Activated naive CD8-positive, alpha-beta T cell (primary cell): ENCODE measurements around the gene GPATCH1.

ENCODE experiments used
- H3K27ac Mint-ChIP-seq: one replicate; pipeline ENCODE4 v1.8.0; 2021; ENCODE audit warnings: mixed read lengths
- H3K27me3 Mint-ChIP-seq: one replicate; pipeline ENCODE4 v1.8.0; 2021; ENCODE audit warnings: mixed read lengths
- H3K36me3 Mint-ChIP-seq: one replicate; pipeline ENCODE4 v1.8.0; 2021; ENCODE audit warnings: mixed read lengths
- H3K4me1 Mint-ChIP-seq: one replicate; pipeline ENCODE4 v1.8.0; 2021; ENCODE audit warnings: low read depth, mixed read lengths
- H3K4me3 Mint-ChIP-seq: one replicate; pipeline ENCODE4 v1.8.0; 2021; ENCODE audit warnings: mild to moderate bottlenecking, mixed read lengths
- H3K9me3 Mint-ChIP-seq: one replicate; pipeline ENCODE4 v1.8.0; 2021; ENCODE audit warnings: low read depth, mixed read lengths

Gene GPATCH1

GRCh38 chr19:33176670-33177416, 95.9 kb downstream of the GPATCH1 start:
- H3K36me3 Mint-ChIP-seq: no peaks in the 10 kb centered on the region
- H3K27me3 Mint-ChIP-seq: no peaks in the 10 kb centered on the region
- peak overlapping the region; percentile 98 for H3K27ac Mint-ChIP-seq
- H3K9me3 Mint-ChIP-seq: no peaks in the 10 kb centered on the region
- H3K4me3 Mint-ChIP-seq: peak overlapping the region; percentile 96
- peaks cover 39% of the 10 kb centered on the region for H3K4me1 Mint-ChIP-seq

GRCh38 chr19:33177417-33177979, 96.5 kb downstream of the GPATCH1 start:
- H3K36me3 Mint-ChIP-seq: no peaks in the 10 kb centered on the region
- peaks cover 33% of the 10 kb centered on the region for H3K4me1 Mint-ChIP-seq
- H3K4me3 Mint-ChIP-seq: peak overlapping the region; percentile 96
- H3K27ac Mint-ChIP-seq: peak overlapping the region; percentile 28
- H3K9me3 Mint-ChIP-seq: no peaks in the 10 kb centered on the region
- no peaks in the 10 kb centered on the region for H3K27me3 Mint-ChIP-seq
